DOHH2 (cell line): ENCODE results near the gene PLBD2.

Experiments used
- EZH2phosphoT487 ChIP-seq: fragments of 200-600 bp; sonication (generic); IDR thresholded peaks from 2 replicates; pipeline ENCODE4 v1.6.1; 2017; ENCODE audit warnings: borderline replicate concordance, mild to moderate bottlenecking, antibody characterized with exemption, low read length, moderate library complexity, mixed read lengths
- TF ChIP-seq, protein P1 (sequence below): fragments of 200-600 bp; sonication (generic); IDR thresholded peaks from one replicate; pipeline ENCODE4 v1.5.1; 2014; ENCODE audit warnings: antibody characterized with exemption, mild to moderate bottlenecking, low read depth, low read length; ENCODE audit not compliant: poor library complexity, severe bottlenecking

DNA sequence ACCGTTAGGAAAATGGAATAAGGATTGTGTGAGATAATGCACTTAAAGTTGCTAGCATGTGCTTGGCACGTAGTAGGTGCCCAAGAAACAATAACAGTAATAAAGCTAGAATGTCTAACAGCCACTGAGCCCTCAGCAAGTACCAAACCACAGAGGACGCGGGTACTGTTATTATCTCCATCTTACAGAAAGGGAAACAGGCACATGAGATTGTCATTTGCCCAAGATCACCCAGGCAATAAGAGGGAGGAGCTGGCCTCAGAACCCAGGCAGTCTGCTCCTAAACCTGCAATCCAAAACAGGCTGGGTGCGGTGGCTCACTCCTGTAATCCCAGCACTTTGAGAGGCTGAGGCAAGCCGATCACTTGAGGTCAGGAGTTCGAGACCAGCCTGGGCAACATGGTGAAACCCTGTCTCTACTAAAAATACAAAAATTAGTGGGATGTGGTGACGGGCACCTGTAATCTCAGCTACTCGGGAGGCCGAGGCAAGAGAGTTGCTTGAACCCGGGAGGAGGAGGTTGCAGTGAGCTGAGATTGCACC, 50.4 kb downstream of the PLBD2 start:
- TF ChIP-seq, protein P1, sequence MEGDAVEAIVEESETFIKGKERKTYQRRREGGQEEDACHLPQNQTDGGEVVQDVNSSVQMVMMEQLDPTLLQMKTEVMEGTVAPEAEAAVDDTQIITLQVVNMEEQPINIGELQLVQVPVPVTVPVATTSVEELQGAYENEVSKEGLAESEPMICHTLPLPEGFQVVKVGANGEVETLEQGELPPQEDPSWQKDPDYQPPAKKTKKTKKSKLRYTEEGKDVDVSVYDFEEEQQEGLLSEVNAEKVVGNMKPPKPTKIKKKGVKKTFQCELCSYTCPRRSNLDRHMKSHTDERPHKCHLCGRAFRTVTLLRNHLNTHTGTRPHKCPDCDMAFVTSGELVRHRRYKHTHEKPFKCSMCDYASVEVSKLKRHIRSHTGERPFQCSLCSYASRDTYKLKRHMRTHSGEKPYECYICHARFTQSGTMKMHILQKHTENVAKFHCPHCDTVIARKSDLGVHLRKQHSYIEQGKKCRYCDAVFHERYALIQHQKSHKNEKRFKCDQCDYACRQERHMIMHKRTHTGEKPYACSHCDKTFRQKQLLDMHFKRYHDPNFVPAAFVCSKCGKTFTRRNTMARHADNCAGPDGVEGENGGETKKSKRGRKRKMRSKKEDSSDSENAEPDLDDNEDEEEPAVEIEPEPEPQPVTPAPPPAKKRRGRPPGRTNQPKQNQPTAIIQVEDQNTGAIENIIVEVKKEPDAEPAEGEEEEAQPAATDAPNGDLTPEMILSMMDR: no peak
- no peak for TF ChIP-seq EZH2phosphoT487
